ENCODE measurements around the gene GOLGA8N.

- TF ChIP-seq CTCF (IDR thresholded peaks at IDR 0.05) (no peak), POLR2AphosphoS5 (IDR thresholded peaks at IDR 0.05) (no peak), EP300 (IDR thresholded peaks at IDR 0.05) (no peak), POLR2A (IDR thresholded peaks at IDR 0.05; ENCODE audit: low read depth) (no peak)
Observed at GRCh38 chr15:32656091-32656490, 62.8 kb downstream of the GOLGA8N start.

All from esophagus muscularis mucosa (tissue), 4 donors.